Pancreas (tissue), 10 donors: ENCODE measurements around the gene SOX4. TPM values are rescaled to one million over a fixed set of nuclear protein-coding genes. Genes with fewer than 3 reads are reported as not detected.
A peak's percentile ranks its signal among the peaks of the same experiment; 100 is the strongest.

ENCODE experiments used
- ATAC-seq, 4 donors: fragments of 200-7000 bp; cut with Tn5 transposase; one replicate each; pipeline versions ENCODE4 v1.8.0 to v1.9.1; 2020; ENCODE audit warnings: mild to moderate bottlenecking in 4 of 4, moderate library complexity in 4 of 4
- DNase-seq, 6 donors: peaks; one replicate each; pipeline ENCODE4 v3.0.0-alpha.2; 2020
- FAIRE-seq: peaks from 2 replicates; lab custom pipeline; 2012; peaks lifted over from hg19 to GRCh38; lab: Jason Lieb, UNC
- H3K27ac ChIP-seq, 4 donors: fragments of 200-600 bp; sonication (generic); 1 replicate in 3 of 4; 2 replicates in 1 of 4; pipeline versions ENCODE4 v1.5.0 to v1.8.0; 2020
- H3K27me3 ChIP-seq, 4 donors: fragments of 200-600 bp; one replicate each; pipeline ENCODE4 v1.8.0; 2021
- H3K36me3 ChIP-seq, 3 donors: fragments of 200-600 bp; sonication (generic) in 1 of 3; one replicate each; pipeline versions ENCODE4 v1.5.0 to v1.8.0; 2020 to 2021
- H3K4me1 ChIP-seq, 3 donors: fragments of 200-600 bp; one replicate each; pipeline ENCODE4 v1.8.0; 2021
- H3K4me3 ChIP-seq, 4 donors: fragments of 200-600 bp; sonication (generic) in 2 of 4; one replicate each; pipeline versions ENCODE4 v1.5.0 to v1.8.0; 2020 to 2021
- H3K9me3 ChIP-seq, 4 donors: fragments of 200-600 bp; one replicate each; pipeline ENCODE4 v1.8.0; 2021
- CTCF ChIP-seq, 4 donors: fragments of 200-600 bp; sonication (generic) in 3 of 4; IDR thresholded peaks; one replicate each; pipeline versions ENCODE4 v1.5.0 to v1.8.0; 2021; ENCODE audit warnings: antibody characterized with exemption in 4 of 4
- WGBS, 2 donors: extraction: QIAGEN DNeasy Blood & Tissue Kit; methylation state at CpG; one replicate each; pipeline ENCODE4 v1.1.7; 2013; 5-methylcytosine and 5-hydroxymethylcytosine counted together
- intact Hi-C, 3 donors: fragments of 100-400 bp; cut with DNase I; formaldehyde crosslinking; loops; one replicate each; pipeline versions ENCODE4 v1.11.1 to v1.14.2; 2022
- polyA plus RNA-seq, 2 donors: library from polyadenylated mRNA; stranded (reverse); fragments of 200-250 nt; gene quantifications; one replicate each; pipeline ENCODE4 v1.2.3, GENCODE V29; 2013
- total RNA-seq, 6 donors: library from RNA; stranded (reverse); fragmentation: NEBNext Ultra II Directional in 4 of 6; extraction: Animal tissue kit (Norgen Biotek cat#: 25700) in 4 of 6; gene quantifications; one replicate each; pipeline versions ENCODE4 v1.2.1 to v1.2.4, GENCODE V29; 2021 to 2023
- donor health status: healthy with polysubstance abuse.
- donor health status: DM: no; HTN: no; CAD: no; lungs with moderate emphysema.
- donor health status: DM: no; HTN: no; CAD: no.
- donor health status: control.
- donor health status: control.
- donor health status: Bipolar disorder and iron deficiency.
- donor health status: DM: yes; HTN: yes; CAD: no.
- donor health status: DM: no; HTN: no; CAD: no.
- donor health status: DM: no; HTN: no; CAD: no.
- donor health status: DM: yes; HTN: yes; CAD: no.

Gene SOX4
- total and polyA plus RNA-seq, 8 donors: 4.7 to 61.9 (median 10.9) TPM

- DNase-seq (peak; percentile 31 to 83 (median 60)), ATAC-seq (peak in 2 of 4 donors; percentile 2 to 22), FAIRE-seq (no peak)
- H3K9me3 ChIP-seq: no peaks in the 10 kb centered on the region
- peak overlapping the region; percentile 77 to 95 (median 89) for H3K27ac ChIP-seq
- H3K4me3 ChIP-seq: peak overlapping the region; percentile 62 to 74 (median 70)
- no peaks in the 10 kb centered on the region for H3K27me3 ChIP-seq
- H3K4me1 ChIP-seq: peaks cover 4 to 10% (median 5%) of the 10 kb centered on the region in 3 donors
- H3K36me3 ChIP-seq: no peaks in the 10 kb centered on the region
- WGBS, 2 donors: 1 to 2% methylated on average over 57 to 108 of the region's 108 CpGs
- intact Hi-C loops: no loop called here
- peak in 1 of 4 donors; percentile 15 for TF ChIP-seq CTCF (IDR thresholded peaks at IDR 0.05)
Observed at GRCh38 chr6:21595285-21596144, 2.0 kb downstream of the SOX4 start.

GRCh38 chr6:21596145-21596948 is 2.8 kb downstream of the SOX4 start:
- peak overlapping the region; percentile 62 to 74 (median 70) for H3K4me3 ChIP-seq
- peak; percentile 28 to 72 (median 52) for DNase-seq
- no peaks in the 10 kb centered on the region for H3K9me3 ChIP-seq
- WGBS, 2 donors: 0 to 1% methylated on average over 42 to 43 of the region's 43 CpGs
- no peak for TF ChIP-seq CTCF (IDR thresholded peaks at IDR 0.05)
- H3K27me3 ChIP-seq: no peaks in the 10 kb centered on the region
- intact Hi-C loops: no loop called here
- no peak for FAIRE-seq
- peak overlapping the region; percentile 23 to 95 (median 86) for H3K27ac ChIP-seq
- no peaks in the 10 kb centered on the region for H3K36me3 ChIP-seq
- peaks cover 4 to 10% (median 5%) of the 10 kb centered on the region in 3 donors for H3K4me1 ChIP-seq
- peak; percentile 3 to 17 (median 14) for ATAC-seq

GRCh38 chr6:21596949-21597682 is 3.6 kb downstream of the SOX4 start:
- WGBS, 2 donors: 5 to 9% methylated on average over 14 of the region's 14 CpGs
- Histone ChIP-seq H3K9me3 (no peaks in the 10 kb centered on the region), H3K4me3 (peak overlapping the region; percentile 62 to 74 (median 70)), H3K36me3 (no peaks in the 10 kb centered on the region), H3K4me1 (peaks cover 4 to 10% (median 5%) of the 10 kb centered on the region in 3 donors), H3K27ac (peak overlapping the region in 2 of 4 donors; percentile 95), H3K27me3 (no peaks in the 10 kb centered on the region)
- FAIRE-seq (peak; percentile 92), DNase-seq (no peak), ATAC-seq (peak in 3 of 4 donors; percentile 4 to 14 (median 11))
- peak in 3 of 4 donors; percentile 22 to 37 (median 28) for TF ChIP-seq CTCF (IDR thresholded peaks at IDR 0.05)
- intact Hi-C loops: no loop called here

- FAIRE-seq: no peak
- no peak for TF ChIP-seq CTCF (IDR thresholded peaks at IDR 0.05)
- peaks cover 4 to 10% (median 5%) of the 10 kb centered on the region in 3 donors for H3K4me1 ChIP-seq
- H3K36me3 ChIP-seq: no peaks in the 10 kb centered on the region
- H3K9me3 ChIP-seq: no peaks in the 10 kb centered on the region
- intact Hi-C loops: no loop called here
- ATAC-seq: no peak
- peak overlapping the region in 2 of 4 donors; percentile 95 for H3K27ac ChIP-seq
- no peak for DNase-seq
- H3K4me3 ChIP-seq: peak overlapping the region in 3 of 4 donors; percentile 66 to 74 (median 74)
- 13 to 14% methylated on average over 14 of the region's 14 CpGs for WGBS, 2 donors
- no peaks in the 10 kb centered on the region for H3K27me3 ChIP-seq
Observed at GRCh38 chr6:21597801-21598673, 4.5 kb downstream of the SOX4 start.
